ENCODE results near the gene PIP5K1C. TPM values are rescaled to one million over a fixed set of nuclear protein-coding genes. Genes with fewer than 3 reads are reported as not detected.

The PIP5K1C gene
- total RNA-seq, 1 experiment from 2014 or later: 20.0 TPM

GRCh38 chr19:3636506-3636905 is 63.8 kb downstream of the PIP5K1C start:
- no peaks in the 10 kb centered on the region for H3K36me3 ChIP-seq (ENCODE audit: low read depth)
- H3F3A ChIP-seq (ENCODE audit: insufficient read depth, low read depth): no peaks in the 10 kb centered on the region
- no peaks in the 10 kb centered on the region for H3K79me2 ChIP-seq (ENCODE audit: low read depth)
- no peaks in the 10 kb centered on the region for H3K27me3 ChIP-seq (ENCODE audit: insufficient read depth, low read depth)
- no peak overlapping the region for H3K27ac ChIP-seq
- BruUV-seq (replicated peaks): no TSS peak
- TF ChIP-seq CTCF (conservative IDR thresholded peaks at IDR 0.05): no peak
- TF ChIP-seq EZH2 (IDR thresholded peaks at IDR 0.05; ENCODE audit: low read depth): no peak
- no peak overlapping the region for H3K4me3 ChIP-seq
- no peaks in the 10 kb centered on the region for H3K4me1 ChIP-seq (replicated peaks; ENCODE audit: insufficient read depth)
- H3K9me3 ChIP-seq (ENCODE audit: insufficient read depth, low read depth): no peaks in the 10 kb centered on the region
- no peak overlapping the region for H2AFZ ChIP-seq
- H3K4me2 ChIP-seq: no peak overlapping the region
- intact Hi-C loops (cut with micrococcal nuclease; ENCODE audit: unreplicated experiment): no loop called here
- no peaks in the 10 kb centered on the region for H4K20me1 ChIP-seq (ENCODE audit: insufficient read depth)
- POLR2A ChIA-PET (ENCODE audit: unreplicated experiment): no interaction called here
- DNase-seq: no peak
- CTCF ChIA-PET: no interaction called here
- no peaks in the 10 kb centered on the region for H3K9me2 ChIP-seq (ENCODE audit: insufficient read depth)

GRCh38 chr19:3634496-3635045 is 65.7 kb downstream of the PIP5K1C start:
- H3F3A ChIP-seq (ENCODE audit: insufficient read depth, low read depth): no peaks in the 10 kb centered on the region
- H3K79me2 ChIP-seq (ENCODE audit: low read depth): no peaks in the 10 kb centered on the region
- no peaks in the 10 kb centered on the region for H3K9me2 ChIP-seq (ENCODE audit: insufficient read depth)
- no peak overlapping the region for H3K27ac ChIP-seq
- no peaks in the 10 kb centered on the region for H3K27me3 ChIP-seq (ENCODE audit: insufficient read depth, low read depth)
- no peak overlapping the region for H3K4me3 ChIP-seq
- BruUV-seq (replicated peaks): no TSS peak
- TF ChIP-seq CTCF (conservative IDR thresholded peaks at IDR 0.05) (no peak), EZH2 (IDR thresholded peaks at IDR 0.05; ENCODE audit: low read depth) (no peak)
- DNase-seq: no peak
- no peaks in the 10 kb centered on the region for H3K9me3 ChIP-seq (ENCODE audit: insufficient read depth, low read depth)
- no peaks in the 10 kb centered on the region for H3K36me3 ChIP-seq (ENCODE audit: low read depth)
- CTCF ChIA-PET: no interaction called here
- H3K4me1 ChIP-seq (replicated peaks; ENCODE audit: insufficient read depth): no peaks in the 10 kb centered on the region
- POLR2A ChIA-PET (ENCODE audit: unreplicated experiment): no interaction called here
- H2AFZ ChIP-seq: no peak overlapping the region
- intact Hi-C loops (cut with micrococcal nuclease; ENCODE audit: unreplicated experiment): no loop called here
- no peaks in the 10 kb centered on the region for H4K20me1 ChIP-seq (ENCODE audit: insufficient read depth)
- no peak overlapping the region for H3K4me2 ChIP-seq

- CTCF ChIA-PET: no interaction called here
- Histone ChIP-seq H3K27ac (no peak overlapping the region), H4K20me1 (ENCODE audit: insufficient read depth) (no peaks in the 10 kb centered on the region), H3K9me3 (ENCODE audit: insufficient read depth, low read depth) (no peaks in the 10 kb centered on the region), H3K4me1 (replicated peaks; ENCODE audit: insufficient read depth) (no peaks in the 10 kb centered on the region), H3K4me2 (no peak overlapping the region), H3F3A (ENCODE audit: insufficient read depth, low read depth) (no peaks in the 10 kb centered on the region), H3K27me3 (ENCODE audit: insufficient read depth, low read depth) (no peaks in the 10 kb centered on the region), H3K9me2 (ENCODE audit: insufficient read depth) (no peaks in the 10 kb centered on the region), H2AFZ (no peak overlapping the region), H3K4me3 (no peak overlapping the region), H3K36me3 (ENCODE audit: low read depth) (no peaks in the 10 kb centered on the region), H3K79me2 (ENCODE audit: low read depth) (no peaks in the 10 kb centered on the region)
- intact Hi-C loops (cut with micrococcal nuclease; ENCODE audit: unreplicated experiment): no loop called here
- BruUV-seq (replicated peaks): no TSS peak
- POLR2A ChIA-PET (ENCODE audit: unreplicated experiment): no interaction called here
- DNase-seq: no peak
- no peak for TF ChIP-seq EZH2 (IDR thresholded peaks at IDR 0.05; ENCODE audit: low read depth)
- no peak for TF ChIP-seq CTCF (conservative IDR thresholded peaks at IDR 0.05)
Observed at GRCh38 chr19:3633559-3633988, 66.7 kb downstream of the PIP5K1C start.
